Stimulated activated CD4-positive, alpha-beta T cell treated with anti-CD3 and anti-CD28 coated beads, Interleukin-2, amount 100 ng/mL, for 48 hours (primary cell): ENCODE measurements around the gene CCM2.

Experiments used
- DNase-seq, 2 donors: peaks; one replicate each; pipeline ENCODE4 v3.0.0-alpha.2; 2020

The CCM2 gene

DNA sequence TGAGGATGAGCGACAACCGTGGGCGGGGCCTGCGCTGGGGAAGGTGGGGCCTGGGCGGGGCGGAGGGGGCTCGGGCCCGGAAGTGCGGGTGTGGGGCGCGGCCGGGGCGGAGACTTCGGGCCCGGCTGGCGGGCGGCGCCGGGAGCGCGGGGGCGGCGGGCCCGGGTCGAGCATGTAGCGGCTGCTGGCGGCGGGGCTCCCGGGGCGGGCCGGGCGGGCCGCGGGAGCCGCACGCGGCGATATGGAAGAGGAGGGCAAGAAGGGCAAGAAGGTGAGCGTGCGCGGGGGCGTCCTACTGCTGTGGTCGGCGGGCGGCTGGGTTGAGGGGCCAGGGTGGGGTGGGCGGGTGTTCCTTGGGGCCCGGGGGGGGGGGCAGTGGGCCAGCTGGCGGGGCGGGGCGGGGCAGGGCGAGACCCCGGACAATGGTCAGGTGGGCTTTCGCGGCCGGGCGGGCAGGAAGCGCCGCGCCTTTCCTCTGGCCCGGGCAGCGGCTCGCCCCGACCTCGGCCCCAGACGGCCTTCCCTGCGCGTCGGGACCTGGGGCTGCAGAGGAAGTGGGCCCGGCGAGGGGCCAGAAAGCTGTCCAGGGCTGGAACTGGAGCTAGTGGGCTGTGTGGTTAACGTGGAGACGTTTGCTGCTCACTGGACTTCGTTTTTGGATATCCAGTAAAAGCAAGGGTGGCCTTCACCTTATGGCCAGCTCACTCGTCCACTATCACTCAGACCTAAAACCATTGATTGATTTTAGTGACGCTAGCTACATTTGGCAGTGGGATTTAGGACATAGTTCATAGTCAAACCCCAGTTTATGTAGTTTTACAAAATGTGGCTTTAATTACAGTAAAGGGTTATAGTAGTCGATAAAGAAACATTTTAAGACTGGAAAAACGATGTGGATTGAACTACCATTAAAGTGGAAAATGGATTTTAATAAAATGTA, at the start of gene CCM2:
CCM2 (plus strand) TSS at position 109 of the 940 bp plus-strand sequence; CDS start at position 242, 133 bp downstream.
- no peak for DNase-seq

DNA sequence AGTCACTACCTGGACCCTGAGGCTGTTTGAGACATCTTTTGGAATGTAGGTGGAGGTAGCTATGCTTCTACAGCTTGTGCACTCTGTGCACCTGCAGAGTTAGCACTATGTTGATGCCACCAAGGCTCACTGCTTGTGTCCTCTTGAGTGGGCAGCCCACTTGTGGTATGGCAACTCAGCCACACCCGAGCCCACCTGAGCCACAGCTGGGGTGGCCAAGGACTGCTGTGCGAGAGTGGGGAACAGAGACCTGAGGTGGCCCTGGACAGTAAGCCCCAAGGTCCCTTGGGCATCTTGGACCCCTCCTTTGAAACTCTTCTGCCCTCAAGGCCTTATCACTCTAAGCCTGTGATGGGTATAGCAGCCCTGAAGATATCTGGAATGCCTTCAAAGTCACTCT, 46.8 kb upstream of the CCM2 start:
- DNase-seq: no peak

DNA sequence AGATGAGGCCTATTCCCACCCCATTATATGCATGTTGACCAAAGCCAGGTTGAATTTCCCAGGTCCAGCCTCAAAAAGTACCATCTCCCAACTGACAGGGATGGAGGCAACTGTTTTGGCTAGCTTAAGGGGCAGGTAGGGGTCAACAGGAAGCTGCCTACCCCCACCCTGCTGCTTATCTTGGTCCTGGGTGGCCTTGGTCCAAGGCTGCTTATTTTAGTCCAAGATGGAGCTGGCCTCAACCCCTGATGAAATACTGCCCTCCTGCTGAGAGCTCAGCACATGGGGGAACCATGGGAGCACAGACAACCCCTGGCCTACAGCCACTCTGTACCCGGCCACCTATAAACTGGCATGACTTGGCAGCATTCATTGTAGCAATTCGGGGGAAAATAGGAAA, 44.3 kb upstream of the CCM2 start:
- no peak for DNase-seq

DNA sequence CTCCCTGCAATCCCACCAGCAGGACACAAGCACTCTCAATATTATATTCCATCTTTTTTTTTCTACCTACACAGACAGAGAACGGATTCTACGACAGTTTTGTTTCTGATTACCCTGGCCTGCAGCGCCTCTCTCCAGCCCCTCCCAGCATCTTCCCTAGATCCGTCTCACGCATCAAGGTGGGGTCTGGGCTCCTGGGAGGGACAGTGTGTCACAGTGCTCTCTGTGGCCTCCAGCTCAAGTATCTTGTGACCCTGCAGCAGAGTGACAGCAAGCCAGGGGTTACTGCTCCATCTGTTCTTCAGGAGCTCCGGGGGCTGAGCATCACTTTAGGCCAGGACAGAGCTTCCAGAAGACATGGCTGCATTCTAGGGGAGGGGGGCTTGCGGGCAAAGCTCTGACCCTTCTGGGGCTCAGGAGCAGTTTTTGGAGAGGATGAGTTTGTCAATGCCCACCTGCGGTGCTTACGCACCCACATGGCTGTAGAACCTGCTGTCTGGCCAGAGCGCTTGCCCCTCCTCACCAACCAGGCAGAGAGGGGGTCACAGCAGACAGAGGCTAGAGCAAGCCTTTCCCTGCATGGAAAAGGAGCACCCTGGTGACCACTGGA, 43.7 kb upstream of the CCM2 start:
- DNase-seq: no peak

DNA sequence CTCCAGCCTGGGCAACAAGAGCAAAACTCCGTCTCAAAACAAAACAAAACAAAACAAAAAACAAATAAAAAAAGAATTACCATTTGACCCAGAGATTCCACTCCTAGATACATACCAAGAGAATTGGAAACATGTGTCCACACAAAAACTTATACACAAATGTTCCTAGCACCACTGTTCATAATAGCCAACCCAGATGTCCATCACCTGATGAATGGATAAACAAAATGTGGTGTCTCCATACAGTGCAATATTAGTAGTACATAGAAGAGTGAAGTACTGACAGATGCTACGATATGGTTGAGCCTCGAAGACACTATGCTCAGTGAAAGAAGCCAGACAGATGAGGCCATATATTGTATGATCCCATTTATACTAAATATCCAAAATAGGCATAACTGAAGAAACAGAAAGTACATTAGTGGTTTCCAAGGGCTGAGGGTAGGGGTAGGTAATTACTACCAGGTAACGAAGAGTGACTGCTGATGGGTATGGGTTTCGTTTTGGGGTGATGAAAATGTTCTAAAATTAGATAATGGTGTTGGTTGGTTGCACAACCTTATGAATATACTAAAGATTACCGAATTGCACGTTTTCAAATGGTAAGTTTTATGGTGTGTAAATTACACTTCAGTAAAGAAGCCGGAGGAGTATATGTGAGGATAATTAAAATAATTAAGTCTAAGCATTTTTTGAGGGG, 41.2 kb upstream of the CCM2 start:
- no peak for DNase-seq

DNA sequence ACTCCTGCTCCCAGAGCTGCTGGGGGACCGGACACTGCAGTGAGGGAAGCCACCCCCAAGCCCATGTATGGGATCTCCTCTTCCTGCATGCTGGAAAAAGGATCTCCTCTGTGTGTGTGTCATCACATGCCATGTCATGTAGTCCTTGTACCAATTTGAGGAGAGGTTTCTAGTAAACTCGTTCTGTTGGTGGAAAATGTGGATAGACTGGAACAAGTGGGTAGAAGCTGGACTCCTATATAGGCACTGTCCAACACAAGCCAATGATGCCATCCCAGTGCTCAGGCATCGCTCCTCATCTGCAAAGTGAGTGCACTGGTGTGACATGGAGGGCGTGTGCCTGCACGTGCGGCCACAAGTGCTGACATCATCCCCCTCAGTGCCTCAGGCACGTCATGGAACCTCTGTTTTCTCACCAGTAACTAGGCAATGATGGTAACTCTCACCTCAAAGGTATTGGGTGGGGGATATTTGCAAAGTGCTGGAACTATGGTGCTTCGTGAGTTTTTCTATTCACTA, 40.5 kb upstream of the CCM2 start:
- DNase-seq: no peak

DNA sequence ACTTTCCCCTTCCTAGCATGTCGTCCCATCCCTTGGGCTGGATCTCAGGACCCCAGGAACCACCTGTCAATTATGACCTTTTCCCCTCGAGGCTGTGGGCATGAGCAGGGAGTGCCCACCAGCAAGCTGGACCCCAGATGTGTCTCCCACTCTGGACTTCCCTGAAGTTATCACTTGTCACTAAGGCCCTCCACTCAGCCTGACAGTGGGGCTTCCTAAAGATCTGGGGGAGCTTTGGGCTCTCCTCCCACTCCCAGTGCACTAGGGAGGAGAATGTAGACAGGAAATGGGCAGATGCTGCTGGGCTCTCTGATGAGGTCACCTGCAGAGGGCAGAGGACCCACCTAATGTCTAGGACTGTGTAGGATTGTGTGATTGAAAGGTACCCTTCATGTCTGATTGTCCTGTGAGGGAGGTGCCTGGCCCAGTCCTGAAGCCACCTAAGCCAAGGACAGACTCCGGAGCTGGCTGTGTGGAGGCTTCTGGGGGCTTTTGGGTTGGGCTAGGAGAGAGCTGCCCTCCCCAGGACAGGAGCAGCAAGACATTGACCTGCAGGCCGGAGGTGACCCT, 39.9 kb upstream of the CCM2 start:
- no peak for DNase-seq

DNA sequence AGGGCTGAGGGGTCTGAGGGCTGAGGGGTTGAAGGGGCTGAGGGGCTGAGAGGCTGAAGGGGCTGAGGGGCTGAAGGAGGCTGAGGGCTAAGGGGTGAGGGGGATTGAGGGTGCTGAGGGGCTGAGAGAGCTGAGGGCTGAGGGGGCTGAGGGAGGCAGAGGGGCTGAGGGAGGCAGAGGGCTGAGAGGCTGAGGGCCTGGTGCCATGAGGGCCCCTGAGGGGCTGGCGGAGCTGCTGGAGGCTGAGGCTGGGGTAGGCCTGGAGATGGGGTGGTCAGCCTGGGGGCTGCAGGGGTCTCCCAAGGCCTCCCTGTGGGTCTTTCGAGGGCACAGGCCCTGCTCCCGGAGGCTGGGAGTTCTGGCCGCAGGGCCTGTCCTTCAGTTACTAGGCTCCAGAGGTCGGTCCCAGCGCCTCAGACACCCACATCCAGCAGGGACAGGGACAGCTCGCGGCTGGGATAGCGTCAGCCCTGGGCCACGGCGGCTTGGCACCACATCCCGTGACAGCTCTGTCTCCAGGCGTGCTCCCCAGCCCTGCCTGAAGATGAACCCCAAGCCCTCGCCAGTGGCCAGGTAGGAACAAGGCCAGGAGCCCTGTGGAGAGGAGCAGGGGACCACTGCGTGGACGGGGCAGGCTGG, 38.0 kb upstream of the CCM2 start:
- no peak for DNase-seq

DNA sequence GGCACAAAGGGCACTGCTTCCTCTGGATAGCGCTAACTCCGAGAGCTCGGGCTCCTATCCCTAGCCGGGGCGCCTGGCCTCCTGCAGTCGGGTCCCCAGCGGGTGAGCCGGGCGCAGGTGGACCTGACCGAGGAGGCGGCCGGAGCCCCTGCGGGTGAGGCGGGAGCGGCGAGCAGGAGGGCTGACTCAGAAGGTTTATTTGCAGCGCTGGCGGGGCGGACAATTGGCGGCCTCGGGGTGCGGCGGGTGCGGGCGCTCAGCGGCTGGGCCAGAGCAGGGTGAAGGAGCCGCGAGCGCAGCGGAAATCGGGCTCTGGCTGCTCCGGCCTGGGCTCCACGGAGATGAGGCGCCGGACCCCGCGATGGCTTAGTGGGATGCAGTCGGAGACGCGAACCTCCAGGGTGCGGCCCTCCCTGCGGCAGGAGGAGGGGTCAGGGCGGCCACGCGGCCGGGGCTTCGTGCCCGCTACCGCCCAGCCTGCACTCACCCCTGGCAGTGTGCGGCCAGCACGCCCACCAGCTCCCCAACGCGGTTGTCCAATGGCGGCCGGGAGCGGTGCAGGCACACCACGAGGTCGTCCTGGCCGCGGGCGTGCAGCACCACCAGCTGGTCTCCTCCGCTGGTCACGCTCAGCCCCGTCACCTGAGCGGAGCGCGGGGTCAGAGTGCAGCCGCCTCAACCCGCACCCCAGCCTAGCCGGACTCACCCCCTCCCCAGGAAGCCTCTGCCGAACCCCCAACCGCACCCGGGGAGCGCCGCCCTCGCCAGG, 37.3 kb upstream of the CCM2 start:
- no peak for DNase-seq

DNA sequence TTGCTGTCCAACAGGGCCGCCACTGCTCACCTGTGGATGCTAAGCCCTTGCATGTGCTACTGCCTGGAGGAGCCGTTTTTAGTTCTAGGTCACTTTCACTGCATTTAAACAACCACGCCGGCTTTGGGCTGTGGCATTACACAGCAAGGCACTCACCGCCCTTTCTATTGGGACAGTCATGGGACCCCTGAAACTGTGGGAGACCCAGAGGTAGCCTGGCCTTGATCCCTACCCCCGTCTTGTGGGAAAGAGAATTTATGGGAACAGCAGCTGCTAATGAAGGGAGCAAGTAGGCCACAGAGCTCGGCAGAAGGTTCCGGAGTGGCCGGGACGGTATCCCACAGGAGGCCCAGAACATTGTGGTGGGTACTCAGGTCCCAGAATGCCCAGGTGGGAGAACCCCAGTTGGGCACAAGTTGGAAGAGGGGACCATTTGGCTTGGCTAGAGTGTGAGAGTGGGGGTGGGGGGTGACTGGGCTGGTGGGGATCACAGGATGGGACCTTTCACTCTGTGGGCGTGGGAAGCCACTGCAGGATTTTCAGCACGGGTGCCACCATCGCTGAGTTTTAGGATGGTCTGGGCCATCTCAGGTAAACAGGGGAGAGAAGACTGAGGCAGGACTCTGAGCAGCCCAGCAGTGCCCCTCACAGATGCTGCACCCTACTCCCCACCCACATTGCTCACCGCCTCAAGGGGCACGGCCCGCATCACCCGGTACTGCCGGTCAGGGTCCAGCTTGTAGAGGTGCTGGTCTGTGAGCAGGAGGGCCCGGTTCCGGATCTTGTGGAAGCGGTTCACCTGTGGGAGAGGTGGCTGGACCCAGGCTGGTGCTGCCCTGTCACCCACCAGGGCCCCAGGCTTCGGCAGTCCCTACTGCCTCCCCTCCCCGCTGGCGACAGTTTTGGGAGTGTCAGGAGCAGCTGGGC, 36.4 kb upstream of the CCM2 start:
- no peak for DNase-seq

DNA sequence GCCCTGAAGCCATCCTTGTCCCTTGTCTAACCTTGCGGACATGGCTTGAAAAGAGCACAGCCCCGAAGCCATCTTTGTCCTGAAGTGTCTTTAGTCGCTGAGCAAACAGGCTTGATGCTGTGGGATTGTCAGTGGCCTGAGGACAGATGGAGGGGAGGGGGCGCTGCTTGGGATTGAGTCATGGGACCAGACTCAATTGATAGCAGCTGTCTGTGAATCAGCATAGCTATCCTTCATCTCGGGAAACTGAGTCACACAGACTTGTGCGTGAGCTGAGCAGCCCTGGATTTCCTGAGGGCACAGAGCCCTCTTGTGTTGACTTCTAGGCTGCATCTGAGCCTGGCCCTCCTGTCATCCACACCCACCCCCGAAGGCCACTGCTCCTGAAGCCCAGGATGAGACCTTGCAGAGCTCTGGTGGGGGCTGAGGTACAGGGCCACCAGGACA, 35.6 kb upstream of the CCM2 start:
- no peak for DNase-seq

DNA sequence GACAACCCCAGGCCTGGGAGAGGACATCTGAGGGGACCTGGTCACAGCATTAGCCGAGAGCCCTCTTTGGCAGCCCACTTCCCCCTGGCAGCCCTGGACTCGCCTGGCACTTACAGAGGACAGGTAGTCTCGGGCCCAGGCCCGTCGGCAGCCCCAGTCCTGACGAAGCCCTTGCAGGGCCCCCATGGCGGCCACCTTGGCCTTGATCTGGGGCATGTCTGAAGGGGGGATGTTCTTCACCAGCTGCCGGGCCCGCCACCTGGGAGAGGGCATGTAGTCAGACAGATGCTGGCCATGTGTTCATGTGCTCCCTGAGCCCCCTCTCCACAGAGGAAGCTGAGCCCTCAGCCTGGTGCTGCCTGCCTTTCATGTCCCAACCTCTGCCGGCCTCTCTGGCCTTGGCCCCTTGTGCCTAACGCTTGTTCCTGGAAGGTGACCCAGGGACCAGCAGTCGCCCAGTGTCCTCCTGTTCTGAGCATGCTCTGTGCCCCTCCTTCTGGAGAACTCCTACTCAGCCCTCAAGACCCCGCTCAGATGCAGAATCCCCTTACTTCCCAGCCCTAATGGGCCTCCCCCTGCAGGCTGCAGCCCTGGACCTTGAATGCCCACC, 35.1 kb upstream of the CCM2 start:
- no peak for DNase-seq

DNA sequence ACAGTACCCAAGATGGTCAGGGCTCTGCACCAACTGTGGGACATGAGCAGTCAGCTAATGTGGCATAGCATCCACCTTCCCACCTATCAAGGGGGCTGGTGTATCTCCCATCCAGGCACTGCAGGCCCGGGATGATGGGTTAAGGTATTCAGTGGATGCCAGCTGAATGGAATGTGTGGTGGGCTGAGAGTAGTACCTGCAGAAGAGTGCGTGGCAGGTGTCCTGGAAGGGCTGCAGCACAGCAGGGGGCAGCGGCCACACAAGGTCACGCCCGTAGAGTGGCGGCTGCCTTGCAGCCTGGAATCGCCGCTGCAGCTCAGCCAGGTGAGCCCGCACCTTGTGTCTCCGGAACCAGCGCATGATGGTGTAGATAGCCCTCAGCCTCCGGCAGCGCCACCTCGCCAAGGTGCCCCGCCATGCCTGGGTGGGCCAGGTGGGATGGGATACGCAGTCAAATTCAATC, 34.5 kb upstream of the CCM2 start:
- DNase-seq: no peak

DNA sequence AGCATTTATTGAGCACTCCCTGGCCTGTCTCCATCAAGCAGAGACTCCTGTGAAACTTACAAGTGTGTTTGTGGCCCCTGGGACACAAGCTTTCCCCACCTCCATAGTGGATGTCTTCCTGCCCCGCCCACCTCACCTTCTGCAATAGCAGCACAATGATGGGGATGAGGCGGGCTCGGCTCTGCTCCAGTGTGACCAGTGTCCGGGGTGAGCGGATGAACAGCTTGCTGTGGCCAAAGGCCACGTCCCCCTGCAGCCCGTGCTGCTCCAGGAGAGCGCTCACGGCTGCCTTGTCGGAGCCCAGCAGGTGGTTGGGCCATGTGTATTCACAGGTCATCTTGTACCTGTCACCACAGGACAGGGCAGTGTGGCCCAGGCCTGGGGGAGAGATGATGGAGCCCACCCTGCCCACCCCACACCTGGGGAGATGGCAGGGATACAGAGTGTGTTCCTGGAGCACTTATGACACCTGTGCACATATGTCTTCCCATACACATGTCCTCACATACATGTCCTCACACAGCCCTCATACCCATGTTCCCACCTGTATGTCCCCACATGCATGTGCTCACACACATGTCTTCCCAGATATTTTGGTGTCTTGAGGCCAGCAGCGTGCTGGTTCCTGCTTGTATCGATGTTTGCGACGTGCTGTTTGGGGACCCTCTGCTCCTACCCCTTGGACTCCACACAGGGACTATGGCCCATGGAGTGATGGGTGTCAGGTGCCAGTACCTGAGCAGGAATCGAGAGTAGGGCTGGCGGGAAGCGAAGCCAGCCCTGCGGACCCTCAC, 33.9 kb upstream of the CCM2 start:
- no peak for DNase-seq

DNA sequence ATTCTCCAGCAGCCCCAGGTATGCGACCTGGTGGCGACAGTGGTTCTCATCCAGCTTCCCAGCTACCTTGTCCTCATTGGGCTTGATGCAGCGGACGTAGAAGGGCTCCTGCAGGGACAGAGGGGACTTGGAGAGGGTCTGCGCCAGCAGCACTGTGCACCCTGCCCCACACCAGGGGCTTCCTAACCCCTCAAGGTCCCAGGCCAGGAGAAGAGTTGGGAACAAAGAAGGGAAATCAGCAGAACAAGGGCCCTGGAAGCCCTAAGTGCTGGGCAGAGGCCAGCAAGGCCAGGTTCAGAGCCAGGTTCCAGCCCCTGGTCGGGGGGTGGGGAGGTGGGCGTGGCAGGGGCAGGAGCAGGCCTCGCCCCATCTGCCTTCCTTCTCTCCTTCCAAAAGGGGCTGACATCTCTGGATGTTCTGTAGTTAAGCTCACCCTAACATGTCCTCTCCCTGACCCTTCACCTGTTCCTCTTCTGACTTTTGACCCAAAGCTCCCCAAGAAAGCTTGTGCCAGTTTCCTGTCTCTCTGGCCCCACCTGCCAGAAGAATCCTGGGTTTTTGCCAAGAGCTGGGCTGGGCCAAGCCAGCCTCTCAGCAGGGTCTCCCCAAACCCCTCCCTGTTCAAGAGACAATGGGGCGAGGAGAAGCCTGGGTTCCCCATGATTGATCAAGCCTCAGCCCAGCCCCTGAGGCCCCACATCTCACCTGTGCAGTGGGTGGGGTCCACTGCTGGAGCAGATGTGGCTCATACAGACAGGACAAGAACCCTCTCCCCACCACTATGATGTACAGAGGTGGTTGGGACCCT, 33.1 kb upstream of the CCM2 start:
- DNase-seq: no peak

DNA sequence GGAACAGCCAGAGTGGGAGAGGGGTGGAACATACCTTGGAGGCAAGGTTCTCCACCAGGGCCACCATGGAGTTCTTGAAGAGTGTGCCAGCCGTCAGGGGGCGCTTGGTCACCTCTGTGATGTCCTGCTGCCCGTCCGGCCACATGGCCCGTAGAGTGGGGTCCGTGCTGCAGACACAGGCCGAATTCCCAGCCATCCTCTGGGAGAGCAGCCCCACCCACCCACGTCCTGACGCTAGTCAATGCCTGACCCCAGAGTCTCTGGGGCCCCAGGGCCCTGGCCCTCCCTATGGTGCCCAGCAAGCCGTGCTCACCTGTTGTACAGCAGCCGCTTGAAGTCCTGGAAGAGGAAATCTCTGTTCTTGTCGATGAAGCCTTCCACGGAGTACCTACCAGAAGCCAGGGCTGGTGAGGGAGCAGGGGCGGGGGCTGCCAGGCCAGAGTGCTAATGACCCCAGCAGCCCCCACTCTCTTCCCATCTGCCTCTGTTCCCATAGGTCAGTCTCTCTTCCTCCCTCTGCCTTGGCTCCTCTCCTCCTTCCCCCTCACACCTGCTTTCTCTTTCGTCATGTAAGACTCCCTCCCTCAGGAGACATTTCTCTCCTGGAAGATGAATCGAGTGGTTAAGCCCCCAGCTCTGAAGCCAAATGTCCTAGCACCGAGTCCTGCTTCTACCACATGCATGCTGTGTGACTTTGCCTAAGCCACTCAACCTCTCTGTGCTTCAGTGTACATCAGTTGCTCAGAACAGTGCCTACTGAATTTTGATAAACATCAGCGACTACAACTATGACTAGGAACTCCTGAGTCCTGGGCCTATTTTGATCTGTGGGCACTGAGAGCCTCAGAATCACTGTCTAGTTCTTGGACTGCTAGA, 32.2 kb upstream of the CCM2 start:
- DNase-seq: no peak

DNA sequence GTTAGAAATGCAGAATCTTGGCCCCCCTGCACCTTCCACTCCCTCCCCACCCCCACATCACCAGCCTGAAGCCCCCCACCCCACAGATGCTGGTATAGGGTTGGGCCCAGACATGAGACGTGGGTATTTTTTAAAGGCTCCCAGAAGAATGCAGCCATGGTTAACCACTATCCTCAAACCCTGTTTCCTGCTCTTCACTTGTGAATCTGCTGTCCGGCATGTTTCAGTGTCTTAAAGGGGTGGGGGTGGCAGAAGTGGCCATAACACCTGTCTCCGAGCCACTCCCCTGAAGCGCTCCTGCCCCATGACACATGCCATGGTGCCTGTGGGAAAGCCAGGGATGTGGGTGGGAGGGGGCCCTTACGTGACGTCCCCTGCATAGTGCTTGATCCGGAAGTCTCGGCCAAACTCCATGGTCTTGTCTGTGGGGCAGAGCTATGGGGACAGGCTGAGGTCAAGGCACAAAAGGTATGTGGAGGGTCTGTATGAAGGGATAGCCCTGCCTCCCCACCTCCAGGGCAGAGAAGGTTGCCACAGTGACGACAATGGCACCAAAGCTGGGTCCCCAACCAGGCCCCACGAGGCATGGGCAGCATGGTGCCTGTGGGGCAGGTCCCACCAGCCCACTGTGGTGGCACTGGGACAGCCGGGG, 30.8 kb upstream of the CCM2 start:
- DNase-seq: no peak
